Uterine smooth muscle cell (primary cell): ENCODE measurements around the gene ZNF283. TPM values are rescaled to one million over a fixed set of nuclear protein-coding genes. Genes with fewer than 3 reads are reported as not detected.

ENCODE experiments used
- total RNA-seq: library from RNA; depleted of rRNA; stranded (reverse); fragments of >200 nt; gene quantifications from 2 replicates; pipeline ENCODE4 v1.2.3, GENCODE V29; 2014

Gene ZNF283
- total RNA-seq = 11.8 and 20.2 TPM in 2 replicates

DNA sequence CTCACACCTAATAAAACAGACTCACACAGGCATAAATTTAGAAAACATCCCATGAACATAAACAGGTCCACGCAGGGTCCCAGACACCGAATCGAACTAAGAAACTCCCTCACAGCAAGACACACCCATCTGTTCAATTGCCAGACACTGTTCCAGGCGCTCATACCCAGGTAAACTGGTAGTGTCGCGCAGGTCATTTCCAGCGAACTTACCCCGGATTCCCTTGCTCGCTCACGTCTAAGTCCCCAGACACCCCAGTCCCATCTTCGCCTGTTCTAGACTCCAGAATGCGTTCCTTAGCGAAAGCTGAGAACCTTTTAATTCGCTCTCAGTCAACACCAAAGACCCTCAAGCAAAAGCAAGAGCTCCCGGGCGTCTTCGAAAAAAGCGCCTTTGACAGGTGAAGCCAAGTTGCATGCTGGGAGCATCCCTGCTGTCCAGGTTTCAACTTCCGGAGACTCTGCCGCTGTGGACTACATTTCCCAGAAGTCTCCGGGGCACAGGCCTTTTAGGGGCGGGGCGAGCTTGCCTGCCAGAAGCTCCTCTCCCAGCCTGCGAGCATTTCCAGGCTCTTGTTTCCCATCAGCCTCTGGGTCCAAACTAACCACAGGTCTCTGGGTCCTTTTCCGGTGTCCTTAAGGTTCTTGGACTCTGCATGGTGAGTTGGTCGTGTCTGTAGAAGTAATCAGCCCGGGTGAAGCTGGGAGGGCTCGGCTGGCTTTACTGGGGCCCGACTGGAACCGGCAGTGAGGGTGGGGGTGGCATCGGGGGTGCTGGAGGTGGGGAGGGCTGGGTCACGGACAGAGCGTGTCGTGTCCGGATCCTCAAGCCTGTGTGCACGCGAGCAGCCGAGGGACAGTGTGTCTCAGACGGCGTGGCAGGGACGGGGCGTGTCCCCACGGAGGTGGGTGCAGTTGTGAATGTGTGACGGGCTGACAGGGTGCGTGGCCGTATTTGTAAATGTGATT, at the start of gene ZNF283:
Gene ZNF283, plus strand, starts transcription at position 535 of the 968 bp plus-strand sequence. CDS start 6,184 bp downstream, outside the sequence.

GRCh38 chr19:43780706-43781525, 46.2 kb upstream of the ZNF283 start, which contains the start of gene KCNN4:
Gene KCNN4 (minus strand): TSS chr19:43780973. CDS start chr19:43780861, 112 bp downstream.

DNA sequence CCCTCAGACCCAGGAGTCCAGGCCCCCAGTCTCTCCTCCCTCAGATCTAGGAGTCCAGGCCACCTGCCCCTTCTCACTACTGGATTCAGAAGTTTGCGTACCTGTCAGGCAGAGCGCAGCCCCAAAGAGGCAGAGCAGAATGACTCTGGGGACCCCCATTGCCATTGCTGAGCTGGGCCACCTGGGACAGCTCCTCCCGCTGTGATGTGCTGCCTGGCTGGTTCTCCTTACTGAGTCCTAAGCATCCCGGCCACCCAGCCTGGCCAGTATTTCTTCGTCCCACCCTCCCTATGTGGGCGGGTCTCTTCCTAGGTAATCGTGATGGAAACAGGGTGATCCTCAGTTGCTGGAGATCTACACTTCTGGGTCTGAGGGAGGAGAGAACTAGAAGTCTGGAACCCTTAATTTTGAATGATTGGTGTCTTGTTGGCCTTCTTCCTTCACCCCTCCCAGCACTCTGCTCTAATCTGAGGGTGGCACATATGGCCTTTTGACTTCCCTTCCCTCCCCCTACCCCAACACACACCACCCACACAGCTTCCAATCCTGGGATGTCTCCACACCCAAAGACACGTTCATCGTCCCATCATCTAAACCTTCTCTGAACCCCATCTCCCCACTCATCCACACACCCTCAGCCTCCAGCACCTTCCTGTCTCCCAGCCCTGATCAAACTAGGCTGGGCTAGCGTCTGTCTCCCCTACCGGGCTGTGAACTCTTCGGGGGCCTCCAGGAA, 24.7 kb upstream of the ZNF283 start, which contains the start of gene LYPD5:
Gene LYPD5, minus strand, starts transcription at position 232 of the 736 bp plus-strand sequence. Its CDS starts 67 bp downstream, at position 165.

DNA sequence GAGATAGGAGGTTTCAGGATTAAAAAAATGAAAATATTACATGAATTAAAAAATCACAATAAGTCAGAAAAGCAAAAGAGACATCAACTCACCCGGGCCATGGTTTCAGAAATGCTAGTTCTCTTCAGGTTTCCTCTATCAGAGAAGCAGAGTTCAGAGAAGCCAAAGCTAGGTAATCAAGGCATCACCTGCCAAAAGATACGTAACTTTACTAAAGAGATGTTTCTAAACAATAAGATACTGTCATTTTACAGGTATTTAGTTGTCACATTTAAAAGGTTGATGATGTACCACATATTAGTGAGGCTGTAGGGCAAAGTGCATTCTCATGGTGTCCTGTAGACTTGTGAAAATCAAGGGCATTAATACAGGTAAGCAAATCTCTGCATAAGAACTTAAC, 56.7 kb downstream of the ZNF283 start, which contains the start of gene ZNF404:
Gene ZNF404, minus strand, starts transcription at position 101 of the 400 bp plus-strand sequence.

Other genes with a start within 250 kb of the ZNF283 start
- 12.7 and 15.7 TPM in 2 replicates for gene IRGQ, start 231.2 kb upstream of the ZNF283 start, total RNA-seq
- 13.0 and 15.5 TPM in 2 replicates for gene ZNF576, start 230.7 kb upstream of the ZNF283 start, total RNA-seq
- gene SRRM5, start 215.2 kb upstream of the ZNF283 start, total RNA-seq = not detected in 2 replicates
- 25.7 and 30.0 TPM in 2 replicates for gene ZNF428, start 207.7 kb upstream of the ZNF283 start, total RNA-seq
- 1.2 and 3.7 TPM in 2 replicates for gene CADM4, start 187.5 kb upstream of the ZNF283 start, total RNA-seq
- gene PLAUR, start 157.2 kb upstream of the ZNF283 start, total RNA-seq = 126 and 194 TPM in 2 replicates
- not detected in 2 replicates for gene IRGC, start 111.2 kb upstream of the ZNF283 start, total RNA-seq
- 6.7 and 7.9 TPM in 2 replicates for gene SMG9, start 72.4 kb upstream of the ZNF283 start, total RNA-seq
- 1.1 and 1.3 TPM in 2 replicates for gene KCNN4, start 46.3 kb upstream of the ZNF283 start, total RNA-seq
- gene LYPD5, start 24.9 kb upstream of the ZNF283 start, total RNA-seq = 0.50 TPM in 1 of 2 replicates, not detected in the other
- gene ZNF404, start 56.6 kb downstream of the ZNF283 start, total RNA-seq = 2.2 and 5.7 TPM in 2 replicates
- 14.1 and 17.3 TPM in 2 replicates for gene ZNF45, start 108.0 kb downstream of the ZNF283 start, total RNA-seq
- gene ZNF221, start 123.9 kb downstream of the ZNF283 start, total RNA-seq = 8.7 and 9.2 TPM in 2 replicates
- 7.6 and 11.4 TPM in 2 replicates for gene ZNF155, start 156.9 kb downstream of the ZNF283 start, total RNA-seq
- gene ZNF230, start 175.6 kb downstream of the ZNF283 start, total RNA-seq = 3.0 and 3.1 TPM in 2 replicates
- 7.5 and 7.9 TPM in 2 replicates for gene ZNF222, start 198.1 kb downstream of the ZNF283 start, total RNA-seq
- gene ZNF223, start 224.7 kb downstream of the ZNF283 start, total RNA-seq = 3.7 and 4.1 TPM in 2 replicates
- 2.4 and 2.9 TPM in 2 replicates for gene ZNF284, start 244.8 kb downstream of the ZNF283 start, total RNA-seq